AG09309 (cell line): Measurements from ENCODE around the gene RPL3.

Experiments used
- DNase-seq: peaks from one replicate; pipeline ENCODE4 v3.0.0-alpha.2; 2010; ENCODE audit warnings: low read depth
- H3K4me3 ChIP-seq: 2 replicates; pipeline ENCODE4 v1.5.1; 2011; ENCODE audit warnings: mild to moderate bottlenecking, low read depth, low read length, moderate library complexity; ENCODE audit not compliant: control insufficient read depth
- TF ChIP-seq, protein P1 (sequence below): IDR thresholded peaks from 2 replicates; pipeline ENCODE4 v1.5.1; 2011; ENCODE audit warnings: mild to moderate bottlenecking, low read depth, low read length, inconsistent platforms; ENCODE audit not compliant: insufficient read depth, control insufficient read depth; ENCODE audit errors: missing control alignments

The RPL3 gene

DNA sequence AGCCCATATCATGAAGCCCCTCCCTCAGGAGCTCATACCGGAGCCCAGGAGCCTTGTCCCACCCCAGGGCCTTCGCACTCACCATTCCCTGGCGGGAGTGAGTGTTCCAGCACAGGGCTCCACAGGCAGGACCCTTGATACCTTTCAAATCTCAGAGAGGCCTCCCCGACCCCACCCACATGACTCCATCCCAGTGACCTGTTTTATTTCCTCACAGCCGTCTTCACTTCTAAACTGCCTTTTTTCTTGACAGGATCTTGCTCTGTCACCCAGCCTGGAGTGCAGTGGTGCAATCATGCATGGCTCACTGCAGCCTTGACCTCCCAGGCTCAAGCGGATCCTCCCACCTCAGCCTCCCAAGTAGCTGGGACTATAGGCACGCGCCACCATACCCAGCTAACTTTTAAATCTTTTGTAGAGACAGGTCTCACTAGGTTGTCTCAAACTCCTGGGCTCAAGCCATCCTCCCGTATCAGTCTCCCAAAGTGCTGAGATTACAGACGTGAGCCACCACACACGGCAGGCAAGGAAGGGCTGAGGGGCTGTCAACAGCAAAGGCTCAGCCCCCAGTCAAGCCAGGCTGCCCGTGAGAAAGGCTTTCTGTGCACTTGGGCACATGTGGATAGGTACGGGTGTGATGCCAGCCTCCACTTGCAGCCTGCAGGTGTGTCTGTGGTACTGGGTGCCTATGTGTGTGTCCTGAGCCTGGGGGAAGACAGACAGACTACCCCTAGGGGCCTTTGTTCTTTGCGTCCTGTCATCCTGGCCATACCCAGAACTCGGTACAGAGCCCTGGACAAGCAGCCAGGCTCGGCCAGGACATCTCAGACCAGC lies 9.3 kb downstream of the RPL3 start:
- no peak for DNase-seq
- H3K4me3 ChIP-seq, result no peak overlapping the region
- TF ChIP-seq, protein P1, sequence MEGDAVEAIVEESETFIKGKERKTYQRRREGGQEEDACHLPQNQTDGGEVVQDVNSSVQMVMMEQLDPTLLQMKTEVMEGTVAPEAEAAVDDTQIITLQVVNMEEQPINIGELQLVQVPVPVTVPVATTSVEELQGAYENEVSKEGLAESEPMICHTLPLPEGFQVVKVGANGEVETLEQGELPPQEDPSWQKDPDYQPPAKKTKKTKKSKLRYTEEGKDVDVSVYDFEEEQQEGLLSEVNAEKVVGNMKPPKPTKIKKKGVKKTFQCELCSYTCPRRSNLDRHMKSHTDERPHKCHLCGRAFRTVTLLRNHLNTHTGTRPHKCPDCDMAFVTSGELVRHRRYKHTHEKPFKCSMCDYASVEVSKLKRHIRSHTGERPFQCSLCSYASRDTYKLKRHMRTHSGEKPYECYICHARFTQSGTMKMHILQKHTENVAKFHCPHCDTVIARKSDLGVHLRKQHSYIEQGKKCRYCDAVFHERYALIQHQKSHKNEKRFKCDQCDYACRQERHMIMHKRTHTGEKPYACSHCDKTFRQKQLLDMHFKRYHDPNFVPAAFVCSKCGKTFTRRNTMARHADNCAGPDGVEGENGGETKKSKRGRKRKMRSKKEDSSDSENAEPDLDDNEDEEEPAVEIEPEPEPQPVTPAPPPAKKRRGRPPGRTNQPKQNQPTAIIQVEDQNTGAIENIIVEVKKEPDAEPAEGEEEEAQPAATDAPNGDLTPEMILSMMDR, result no peak

DNA sequence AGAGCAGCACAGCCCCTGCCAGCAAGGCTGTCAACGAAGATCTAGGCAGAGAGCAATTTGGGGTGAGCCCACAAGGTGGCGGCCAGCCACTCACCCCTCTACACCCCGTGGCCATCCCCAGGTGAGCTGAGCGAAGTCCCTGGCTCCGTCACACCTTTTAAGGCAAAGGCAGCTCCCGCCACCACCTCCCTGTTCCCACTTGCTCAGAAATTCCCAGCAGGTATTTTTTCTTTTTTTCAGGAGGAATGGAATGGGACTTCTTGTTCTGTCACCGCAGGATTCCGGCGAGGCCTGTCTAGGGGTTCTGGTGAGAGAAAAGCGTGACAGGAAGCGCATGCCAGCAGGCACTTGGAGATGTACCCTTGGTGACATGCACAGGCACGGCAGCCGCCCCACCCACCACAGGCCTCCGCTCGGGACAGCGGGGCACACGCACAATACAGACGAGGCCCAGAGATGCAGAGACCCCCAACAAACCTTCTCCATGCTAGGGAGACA lies 10.0 kb downstream of the RPL3 start:
- no peak for DNase-seq
- H3K4me3 ChIP-seq, result no peak overlapping the region
- TF ChIP-seq, protein P1, result peak; percentile 19

DNA sequence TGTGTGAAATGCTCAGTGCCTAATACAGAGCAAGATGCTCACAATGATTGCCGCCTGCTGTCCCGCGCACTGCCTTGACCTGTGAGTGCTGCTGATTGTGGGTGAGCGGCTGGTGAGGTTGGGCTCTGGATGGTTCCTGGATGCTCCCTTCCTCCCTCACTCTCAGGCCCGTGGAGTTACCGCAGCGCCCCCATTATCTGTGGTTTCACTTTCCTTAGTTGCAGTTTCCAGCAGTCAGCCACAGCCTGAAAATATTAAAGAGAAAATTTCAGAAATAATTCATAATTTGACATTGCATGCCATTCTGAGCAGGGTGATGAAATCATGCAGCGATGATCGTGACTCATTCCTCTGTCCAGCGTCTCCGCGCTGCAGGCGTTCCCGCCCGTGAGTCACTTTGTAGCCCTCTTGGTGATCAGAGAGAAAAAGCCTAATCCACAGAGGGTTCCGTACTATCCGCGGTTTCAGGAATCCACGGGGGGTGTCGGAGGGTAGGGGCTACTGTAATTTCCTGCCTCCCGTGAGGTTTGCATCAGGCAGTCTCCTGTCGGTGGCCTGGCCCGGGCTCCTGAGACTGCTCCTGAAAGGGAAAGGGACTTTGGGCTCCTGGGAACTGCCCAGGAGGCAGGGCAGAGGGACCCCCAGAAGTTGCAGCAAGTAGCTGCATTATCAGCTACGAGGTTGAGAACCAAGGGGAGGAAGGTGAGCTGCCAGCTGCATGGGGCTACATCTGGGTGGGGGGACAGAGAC lies 10.6 kb downstream of the RPL3 start:
- peak; percentile 88 for DNase-seq
- no peak overlapping the region for H3K4me3 ChIP-seq
- TF ChIP-seq, protein P1, result peak; percentile 28

DNA sequence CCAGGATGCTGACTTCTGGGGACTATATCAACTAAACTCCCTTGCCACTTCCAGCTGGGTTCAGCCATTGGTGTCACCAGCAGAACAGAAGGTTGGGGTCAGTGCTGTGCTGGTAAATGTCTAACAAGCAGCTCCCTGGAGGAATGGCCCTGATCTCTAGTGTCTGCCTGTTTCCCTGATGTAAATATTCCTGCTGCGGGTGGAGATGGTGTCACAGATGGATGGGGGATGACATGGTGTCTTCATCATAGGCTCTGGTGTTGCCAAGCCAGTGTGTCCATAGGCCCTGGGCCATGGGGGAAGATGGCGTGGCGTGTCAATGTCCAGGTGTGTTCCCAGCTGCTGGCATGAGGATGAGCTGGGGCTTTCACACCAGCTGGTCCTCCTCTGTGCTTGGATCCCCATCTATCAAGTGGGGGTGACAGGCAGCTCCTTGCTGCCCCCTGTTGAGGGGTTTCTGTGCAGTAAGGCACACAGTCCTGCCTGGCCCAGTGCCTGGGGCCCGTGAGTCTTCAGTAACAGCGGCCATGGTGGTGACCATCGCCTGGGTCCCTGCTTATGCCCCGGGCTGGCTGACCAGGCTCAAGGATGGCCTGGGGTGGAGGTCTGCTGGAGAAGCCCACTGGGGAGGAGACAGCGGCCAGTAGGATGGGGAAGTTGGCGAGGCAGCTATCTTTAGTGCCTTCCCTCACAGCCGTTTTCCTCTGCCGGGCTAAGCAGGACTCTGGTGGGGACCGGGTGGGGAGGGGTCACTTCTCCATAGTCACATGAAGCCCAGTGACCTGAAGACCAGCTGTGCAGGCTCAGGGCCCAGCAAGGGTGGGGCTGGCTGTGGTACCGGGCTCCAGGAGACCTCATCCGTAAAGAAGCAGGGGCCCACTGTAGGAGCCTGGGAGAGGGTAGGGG lies 12.7 kb downstream of the RPL3 start:
- no peak for DNase-seq
- no peak overlapping the region for H3K4me3 ChIP-seq
- TF ChIP-seq, protein P1, result peak; percentile 29

DNA sequence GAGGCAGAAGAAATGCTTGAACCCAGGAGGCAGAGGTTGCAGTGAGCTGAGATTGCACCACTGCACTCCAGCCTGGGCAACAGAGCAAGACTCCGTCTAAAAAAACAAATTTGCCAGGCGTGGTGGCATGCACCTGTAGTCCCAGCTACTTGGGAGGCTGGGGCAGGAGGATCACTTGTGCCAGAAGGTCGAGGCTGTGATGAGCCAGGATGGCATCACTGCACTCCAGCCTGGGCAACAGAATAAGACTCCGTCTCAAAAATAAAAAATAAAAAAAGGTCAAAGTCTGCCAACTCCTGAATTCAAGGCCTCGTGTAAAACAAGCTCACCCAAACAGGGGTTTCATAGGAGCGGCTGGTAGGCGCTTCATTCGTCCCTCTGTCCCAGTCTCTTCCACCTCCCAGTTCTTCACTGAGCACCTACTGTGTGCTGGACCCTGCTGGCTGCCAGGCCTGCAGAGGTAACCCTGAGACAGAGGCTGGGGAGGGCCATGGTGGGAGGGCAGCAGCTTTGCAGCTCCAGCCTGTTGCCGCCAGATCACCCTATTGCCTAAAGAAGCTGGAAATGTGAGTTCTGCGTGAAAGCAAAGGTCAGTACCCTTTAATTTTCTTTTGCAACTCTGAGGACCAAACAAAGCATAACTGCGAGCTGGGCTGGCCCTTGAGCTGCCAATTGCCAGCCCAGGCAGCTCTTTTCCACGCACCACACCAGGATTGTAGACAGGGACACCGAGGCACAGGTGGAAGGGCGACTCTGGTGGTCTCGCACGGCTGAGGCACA lies 15.3 kb downstream of the RPL3 start:
- TF ChIP-seq, protein P1, result no peak
- no peak for DNase-seq
- no peak overlapping the region for H3K4me3 ChIP-seq
